PC-9 (cell line): ENCODE data around the gene TBC1D24. TPM values are rescaled to one million over a fixed set of nuclear protein-coding genes. Genes with fewer than 3 reads are reported as not detected.

Source experiments
- BruUV-seq: library from RNA; stranded (reverse); fragments of 400-500 nt; replicated peaks from 2 replicates; lab custom pipeline; 2021; lab: Mats Ljungman, UMichigan
- CTCF ChIA-PET: fragments of 300-600 bp; sonication (Branson Sonifier 250); formaldehyde crosslinking; loops from one replicate; lab custom pipeline; 2022; ENCODE audit warnings: antibody characterized with exemption; lab: Charles Lee
- POLR2A ChIA-PET: fragments of 300-600 bp; sonication (Branson Sonifier 250); formaldehyde crosslinking; loops from one replicate; lab custom pipeline; 2022; ENCODE audit warnings: antibody characterized with exemption; ENCODE audit not compliant: unreplicated experiment; lab: Charles Lee
- DNase-seq, 2 experiments: peaks; one replicate each; pipeline versions ENCODE4 v3.0.0 to v3.0.0-alpha.2; 2015 to 2022; ENCODE audit warnings: mixed read lengths in 1 of 2
- H2AFZ ChIP-seq: fragments of 200-600 bp; sonication (generic); 2 replicates; pipeline ENCODE4 v1.8.1; 2017; ENCODE audit warnings: antibody characterized with exemption
- H3F3A ChIP-seq: fragments of 200-600 bp; sonication (generic); 2 replicates; pipeline ENCODE4 v1.8.1; 2017; ENCODE audit warnings: antibody characterized with exemption, mild to moderate bottlenecking, low read depth; ENCODE audit not compliant: insufficient read depth
- H3K27ac ChIP-seq: fragments of 200-600 bp; sonication (generic); 2 replicates; pipeline ENCODE4 v1.6.1; 2016; ENCODE audit warnings: mixed run types
- H3K27me3 ChIP-seq: fragments of 200-600 bp; sonication (generic); 2 replicates; pipeline ENCODE4 v1.6.1; 2016; ENCODE audit warnings: low read depth, mixed run types; ENCODE audit not compliant: insufficient read depth
- H3K36me3 ChIP-seq: fragments of 200-600 bp; sonication (generic); 2 replicates; pipeline ENCODE4 v1.6.1; 2016; ENCODE audit warnings: low read depth, mixed run types
- H3K4me1 ChIP-seq: fragments of 200-600 bp; sonication (generic); replicated peaks from 2 replicates; pipeline ENCODE4 v1.6.1; 2016; ENCODE audit warnings: mixed run types; ENCODE audit not compliant: insufficient read depth
- H3K4me2 ChIP-seq: fragments of 200-600 bp; sonication (generic); 2 replicates; pipeline ENCODE4 v1.6.1; 2017; ENCODE audit warnings: mixed run types
- H3K4me3 ChIP-seq: fragments of 200-600 bp; sonication (generic); 2 replicates; pipeline ENCODE4 v1.6.1; 2016; ENCODE audit warnings: mixed run types
- H3K79me2 ChIP-seq: fragments of 200-600 bp; sonication (generic); 2 replicates; pipeline ENCODE4 v1.6.1; 2017; ENCODE audit warnings: low read depth, mixed run types
- H3K9me2 ChIP-seq: fragments of 200-600 bp; sonication (generic); 2 replicates; pipeline ENCODE4 v1.8.1; 2017; ENCODE audit warnings: mild to moderate bottlenecking; ENCODE audit not compliant: insufficient read depth
- H3K9me3 ChIP-seq: fragments of 200-600 bp; sonication (generic); 2 replicates; pipeline ENCODE4 v1.8.1; 2016; ENCODE audit warnings: low read depth; ENCODE audit not compliant: insufficient read depth
- H4K20me1 ChIP-seq: fragments of 200-600 bp; sonication (generic); 2 replicates; pipeline ENCODE4 v1.8.1; 2017; ENCODE audit not compliant: insufficient read depth
- EZH2 ChIP-seq: fragments of 200-600 bp; sonication (generic); IDR thresholded peaks from 2 replicates; pipeline ENCODE4 v1.8.0; 2017; ENCODE audit warnings: antibody characterized with exemption, low read depth
- intact Hi-C: fragments of 100-400 bp; cut with micrococcal nuclease; formaldehyde crosslinking; loops from one replicate; pipeline ENCODE4 v1.10.0; 2022; ENCODE audit not compliant: unreplicated experiment
- total RNA-seq: library from RNA; stranded (reverse); gene quantifications from 2 replicates; pipeline ENCODE4 v1.2.3, GENCODE V29; 2021
- TF ChIP-seq, protein P1 (sequence below): fragments of 200-600 bp; sonication (generic); conservative IDR thresholded peaks from 2 replicates; pipeline ENCODE4 v1.6.1; 2017; ENCODE audit warnings: mixed run types, antibody characterized with exemption, mild to moderate bottlenecking, moderate library complexity

Gene TBC1D24
- total RNA-seq, 1 experiment from 2014 or later, result 30.0 TPM

DNA sequence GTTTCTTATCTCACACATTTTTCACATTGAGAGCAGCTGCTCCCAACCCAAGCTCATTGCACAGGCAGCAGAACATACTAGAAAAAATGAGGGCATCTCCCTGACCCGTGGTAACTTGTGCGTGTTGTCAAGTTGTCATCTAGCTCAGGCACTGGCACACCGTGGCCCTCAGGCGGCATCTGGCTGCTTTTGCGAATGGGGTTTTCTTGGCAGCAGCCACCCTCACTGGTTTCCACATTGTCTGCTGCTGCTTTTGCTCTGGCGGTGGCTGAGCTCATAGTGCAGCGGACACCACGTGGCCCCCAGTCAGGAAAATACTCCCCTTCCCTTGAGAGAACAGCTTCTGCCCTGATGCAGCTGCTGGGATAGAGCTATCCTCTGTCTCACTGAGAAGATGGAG lies 24.4 kb upstream of the TBC1D24 start:
- H3K27ac ChIP-seq, result no peak overlapping the region
- POLR2A ChIA-PET, result no interaction called here
- intact Hi-C loops, result no loop called here
- peaks cover 9% of the 10 kb centered on the region for H3K79me2 ChIP-seq
- CTCF ChIA-PET, result interaction anchor here (0.6 kb wide), 2 partner anchors 20 to 29 kb away, joined by 3 to 4 read pairs; no protein-coding TSS in a partner anchor
- no peak overlapping the region for H3K4me3 ChIP-seq
- DNase-seq, result no peak
- H3F3A ChIP-seq, result peaks cover 38% of the 10 kb centered on the region
- no peak overlapping the region for H2AFZ ChIP-seq
- no peaks in the 10 kb centered on the region for H3K9me2 ChIP-seq
- BruUV-seq, result no TSS peak
- TF ChIP-seq EZH2, result no peak
- TF ChIP-seq, protein P1, sequence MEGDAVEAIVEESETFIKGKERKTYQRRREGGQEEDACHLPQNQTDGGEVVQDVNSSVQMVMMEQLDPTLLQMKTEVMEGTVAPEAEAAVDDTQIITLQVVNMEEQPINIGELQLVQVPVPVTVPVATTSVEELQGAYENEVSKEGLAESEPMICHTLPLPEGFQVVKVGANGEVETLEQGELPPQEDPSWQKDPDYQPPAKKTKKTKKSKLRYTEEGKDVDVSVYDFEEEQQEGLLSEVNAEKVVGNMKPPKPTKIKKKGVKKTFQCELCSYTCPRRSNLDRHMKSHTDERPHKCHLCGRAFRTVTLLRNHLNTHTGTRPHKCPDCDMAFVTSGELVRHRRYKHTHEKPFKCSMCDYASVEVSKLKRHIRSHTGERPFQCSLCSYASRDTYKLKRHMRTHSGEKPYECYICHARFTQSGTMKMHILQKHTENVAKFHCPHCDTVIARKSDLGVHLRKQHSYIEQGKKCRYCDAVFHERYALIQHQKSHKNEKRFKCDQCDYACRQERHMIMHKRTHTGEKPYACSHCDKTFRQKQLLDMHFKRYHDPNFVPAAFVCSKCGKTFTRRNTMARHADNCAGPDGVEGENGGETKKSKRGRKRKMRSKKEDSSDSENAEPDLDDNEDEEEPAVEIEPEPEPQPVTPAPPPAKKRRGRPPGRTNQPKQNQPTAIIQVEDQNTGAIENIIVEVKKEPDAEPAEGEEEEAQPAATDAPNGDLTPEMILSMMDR, result no peak
- peaks cover 5% of the 10 kb centered on the region; the same call in 1 of the 2 replicates for H4K20me1 ChIP-seq
- H3K4me1 ChIP-seq, result peaks cover 33% of the 10 kb centered on the region
- H3K36me3 ChIP-seq, result peaks cover 15% of the 10 kb centered on the region
- no peak overlapping the region for H3K4me2 ChIP-seq
- no peaks in the 10 kb centered on the region for H3K27me3 ChIP-seq
- H3K9me3 ChIP-seq, result no peaks in the 10 kb centered on the region

DNA sequence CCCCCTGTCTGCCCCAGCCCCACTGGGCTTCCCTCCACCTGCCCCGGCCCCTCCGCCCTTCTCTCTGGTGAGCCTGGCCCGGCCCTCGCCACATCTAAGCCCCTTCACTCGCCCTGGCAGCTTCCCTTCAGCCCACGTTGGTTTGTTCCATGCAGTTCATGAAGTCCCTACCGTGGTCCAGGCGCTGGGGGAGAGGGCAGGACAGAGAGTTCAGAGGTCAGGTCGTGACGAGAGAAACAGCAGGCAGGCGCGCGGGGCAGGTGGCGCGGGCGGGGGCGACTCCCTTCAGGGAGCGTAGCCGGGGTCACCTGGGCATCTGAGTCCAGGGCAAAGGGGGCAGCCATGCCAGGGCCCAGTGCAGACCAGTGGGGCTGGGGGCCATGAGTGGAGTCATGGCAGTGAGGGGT lies 23.9 kb upstream of the TBC1D24 start:
- Histone ChIP-seq H3K4me2 (no peak overlapping the region), H2AFZ (no peak overlapping the region), H4K20me1 (peaks cover 5% of the 10 kb centered on the region; the same call in 1 of the 2 replicates), H3K79me2 (peaks cover 9% of the 10 kb centered on the region), H3K4me3 (no peak overlapping the region), H3F3A (peaks cover 40% of the 10 kb centered on the region), H3K9me2 (no peaks in the 10 kb centered on the region), H3K36me3 (peaks cover 15% of the 10 kb centered on the region), H3K9me3 (no peaks in the 10 kb centered on the region), H3K4me1 (peaks cover 30% of the 10 kb centered on the region), H3K27ac (no peak overlapping the region), H3K27me3 (no peaks in the 10 kb centered on the region)
- intact Hi-C loops, result no loop called here
- BruUV-seq, result no TSS peak
- TF ChIP-seq, protein P1, result no peak
- no peak for TF ChIP-seq EZH2
- POLR2A ChIA-PET, result no interaction called here
- CTCF ChIA-PET, result interaction anchor here (0.6 kb wide), 1 partner anchor 29 kb away, joined by 3 read pairs; no protein-coding TSS in a partner anchor
- no peak for DNase-seq

DNA sequence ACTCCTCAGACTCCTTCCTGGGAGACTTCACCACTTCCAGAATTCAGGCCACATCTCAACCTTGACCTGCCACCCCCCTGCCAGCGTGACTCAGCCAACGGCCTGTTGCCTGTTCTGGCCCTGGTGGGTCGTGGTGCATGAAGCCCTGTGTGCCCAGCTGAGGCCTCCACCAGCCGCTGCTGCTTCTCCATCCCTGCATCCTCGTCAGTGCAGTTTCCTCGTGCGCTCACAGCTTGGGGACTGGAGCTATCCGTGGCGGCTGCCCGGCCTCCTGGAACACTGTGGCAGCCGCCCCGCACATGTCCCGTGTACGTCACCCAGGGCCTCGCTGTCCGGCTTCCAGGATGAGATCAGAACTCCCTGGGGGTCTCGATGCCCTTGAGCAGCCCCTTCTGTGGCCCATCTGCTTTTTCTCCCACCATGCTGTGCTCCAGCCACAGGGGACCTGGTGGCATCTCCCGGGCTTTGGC lies 23.0 kb upstream of the TBC1D24 start:
- H3K27ac ChIP-seq, result no peak overlapping the region
- peaks cover 10% of the 10 kb centered on the region; the same call in 1 of the 2 replicates for H3K36me3 ChIP-seq
- no peaks in the 10 kb centered on the region for H3K27me3 ChIP-seq
- no peak overlapping the region for H2AFZ ChIP-seq
- ChIA-PET POLR2A (interaction anchor here (0.5 kb wide), 1 partner anchor 72 kb away, joined by 3 read pairs; no protein-coding TSS in a partner anchor), CTCF (no interaction called here)
- H3F3A ChIP-seq, result peaks cover 34% of the 10 kb centered on the region
- H4K20me1 ChIP-seq, result peaks cover 1% of the 10 kb centered on the region; the same call in 1 of the 2 replicates
- no peaks in the 10 kb centered on the region for H3K9me3 ChIP-seq
- H3K4me1 ChIP-seq, result peaks cover 21% of the 10 kb centered on the region
- H3K79me2 ChIP-seq, result peaks cover 9% of the 10 kb centered on the region
- no peaks in the 10 kb centered on the region for H3K9me2 ChIP-seq
- no peak overlapping the region for H3K4me2 ChIP-seq
- H3K4me3 ChIP-seq, result no peak overlapping the region
- no peak for TF ChIP-seq EZH2
- BruUV-seq, result no TSS peak
- DNase-seq, result no peak
- intact Hi-C loops, result no loop called here
